Neuronal stem cell (in vitro differentiated cells): ENCODE results near the gene ALKBH5.
A peak's percentile ranks its signal among the peaks of the same experiment; 100 is the strongest.

Source experiments
- DNase-seq: peaks from one replicate; pipeline ENCODE4 v3.0.0-alpha.2; 2013; ENCODE audit warnings: low spot score
- H2AFZ ChIP-seq: one replicate; pipeline ENCODE4 v1.6.1; 2013; ENCODE audit warnings: mild to moderate bottlenecking, low read length, inconsistent platforms
- H2AK5ac ChIP-seq: 2 replicates; pipeline ENCODE4 v1.6.1; 2013; ENCODE audit warnings: low read depth, mild to moderate bottlenecking, inconsistent platforms, low read length, moderate library complexity, mixed read lengths
- H2BK120ac ChIP-seq: 2 replicates; pipeline ENCODE4 v1.6.1; 2013; ENCODE audit warnings: low read depth, mild to moderate bottlenecking, inconsistent platforms, low read length, moderate library complexity, mixed read lengths
- H2BK12ac ChIP-seq: one replicate; pipeline ENCODE4 v1.6.1; 2013; ENCODE audit warnings: low read length, inconsistent platforms
- H2BK15ac ChIP-seq: 2 replicates; pipeline ENCODE4 v1.6.1; 2013; ENCODE audit warnings: mild to moderate bottlenecking, low read length, inconsistent platforms, mixed read lengths
- H2BK5ac ChIP-seq: one replicate; pipeline ENCODE4 v1.6.1; 2013; ENCODE audit warnings: inconsistent platforms, mild to moderate bottlenecking, low read length, moderate library complexity
- H3K14ac ChIP-seq: one replicate; pipeline ENCODE4 v1.6.1; 2013; ENCODE audit warnings: low read length, inconsistent platforms
- H3K18ac ChIP-seq: 2 replicates; pipeline ENCODE4 v1.6.1; 2013; ENCODE audit warnings: low read length, inconsistent platforms
- H3K23ac ChIP-seq: 2 replicates; pipeline ENCODE4 v1.6.1; 2013; ENCODE audit warnings: low read depth, mild to moderate bottlenecking, mixed read lengths, low read length, inconsistent platforms; ENCODE audit not compliant: poor library complexity
- H3K27ac ChIP-seq: replicated peaks from 3 replicates; pipeline ENCODE4 v1.5.1; 2013; ENCODE audit warnings: low read length, inconsistent platforms
- H3K27me3 ChIP-seq, 3 experiments: 2 replicates each; pipeline ENCODE4 v1.6.1; 2013; ENCODE audit warnings: low read length in 3 of 3, mild to moderate bottlenecking in 2 of 3, inconsistent platforms in 1 of 3, low read depth in 1 of 3, mixed read lengths in 1 of 3, moderate library complexity in 1 of 3; ENCODE audit not compliant: control insufficient read depth in 3 of 3, insufficient read depth in 3 of 3
- H3K36me3 ChIP-seq, 2 donors: replicated peaks in 1 of 2; 2 replicates each; pipeline ENCODE4 v1.6.1; 2013; ENCODE audit warnings: low read length in 2 of 2; ENCODE audit not compliant: control insufficient read depth in 2 of 2, insufficient read depth in 2 of 2
- H3K4ac ChIP-seq: 2 replicates; pipeline ENCODE4 v1.6.1; 2013; ENCODE audit warnings: inconsistent platforms, mild to moderate bottlenecking, low read length, moderate library complexity
- H3K4me1 ChIP-seq, 2 donors: 1 replicate in 1 of 2; 2 replicates in 1 of 2; pipeline ENCODE4 v1.6.1; 2013; ENCODE audit warnings: low read length in 2 of 2, low read depth in 1 of 2; ENCODE audit not compliant: control insufficient read depth in 2 of 2, insufficient read depth in 1 of 2
- H3K4me2 ChIP-seq: one replicate; pipeline ENCODE4 v1.6.1; 2013; ENCODE audit warnings: mild to moderate bottlenecking, low read length, inconsistent platforms; ENCODE audit not compliant: insufficient read depth, poor library complexity, severe bottlenecking
- H3K4me3 ChIP-seq, 2 donors: 2 replicates each; pipeline ENCODE4 v1.5.1; 2013; ENCODE audit warnings: low read length in 2 of 2, mild to moderate bottlenecking in 2 of 2, inconsistent platforms in 1 of 2, moderate library complexity in 1 of 2
- H3K79me1 ChIP-seq: one replicate; pipeline ENCODE4 v1.6.1; 2013; ENCODE audit warnings: low read depth, mild to moderate bottlenecking, inconsistent platforms, low read length, moderate library complexity
- H3K9ac ChIP-seq: one replicate; pipeline ENCODE4 v1.6.1; 2013; ENCODE audit warnings: mild to moderate bottlenecking, low read depth, low read length, inconsistent platforms; ENCODE audit not compliant: poor library complexity
- H3K9me3 ChIP-seq, 2 donors: replicated peaks in 1 of 2; 2 replicates each; pipeline versions ENCODE3 to v1.6.1; 2013; ENCODE audit warnings: low read length in 2 of 2, mild to moderate bottlenecking in 2 of 2, inconsistent platforms in 1 of 2, low read depth in 1 of 2, mixed read lengths in 1 of 2, moderate library complexity in 1 of 2; ENCODE audit not compliant: control insufficient read depth in 2 of 2, insufficient read depth in 1 of 2
- H4K8ac ChIP-seq: one replicate; pipeline ENCODE4 v1.6.1; 2013; ENCODE audit warnings: low read depth, mild to moderate bottlenecking, inconsistent platforms, low read length, moderate library complexity
- H4K91ac ChIP-seq: one replicate; pipeline ENCODE4 v1.6.1; 2013; ENCODE audit warnings: low read length, low read depth, mild to moderate bottlenecking, inconsistent platforms; ENCODE audit not compliant: poor library complexity
- WGBS, 2 donors: extraction: QIAGEN DNeasy Blood & Tissue Kit; methylation state at CpG; one replicate each; pipeline ENCODE4 v1.1.7; 2013; ENCODE audit warnings: missing lambda C conversion rate in 2 of 2, mixed read lengths in 1 of 2; ENCODE audit not compliant: insufficient read length in 2 of 2, insufficient replicate concordance in 1 of 2; ENCODE audit errors: extremely low coverage in 2 of 2; 5-methylcytosine and 5-hydroxymethylcytosine counted together

ALKBH5 gene

GRCh38 chr17:18172531-18173278, 10.9 kb upstream of the ALKBH5 start:
- no peak for DNase-seq
- Histone ChIP-seq H2BK5ac (no peak overlapping the region), H3K4me2 (no peak overlapping the region), H3K4ac (no peak overlapping the region), H2BK120ac (no peak overlapping the region), H3K27ac (no peak overlapping the region), H3K23ac (peak overlapping the region; percentile 20), H3K9ac (no peak overlapping the region), H3K4me1 (peaks cover 8 to 12% of the 10 kb centered on the region in 2 donors), H3K18ac (no peak overlapping the region), H2AK5ac (no peak overlapping the region), H3K27me3 (peaks cover 0 to 30% (median 0%) of the 10 kb centered on the region in 3 experiments), H2AFZ (no peak overlapping the region), H3K79me1 (no peaks in the 10 kb centered on the region), H3K9me3 (no peaks in the 10 kb centered on the region), H2BK15ac (no peak overlapping the region), H4K91ac (no peak overlapping the region), H2BK12ac (no peak overlapping the region), H3K4me3 (no peak overlapping the region), H3K36me3 (peaks cover 0 to 1% of the 10 kb centered on the region in 2 donors), H4K8ac (no peak overlapping the region), H3K14ac (no peak overlapping the region)
- no CpG with 5 or more reads among the region's 3 CpGs for WGBS, 2 donors

DNA sequence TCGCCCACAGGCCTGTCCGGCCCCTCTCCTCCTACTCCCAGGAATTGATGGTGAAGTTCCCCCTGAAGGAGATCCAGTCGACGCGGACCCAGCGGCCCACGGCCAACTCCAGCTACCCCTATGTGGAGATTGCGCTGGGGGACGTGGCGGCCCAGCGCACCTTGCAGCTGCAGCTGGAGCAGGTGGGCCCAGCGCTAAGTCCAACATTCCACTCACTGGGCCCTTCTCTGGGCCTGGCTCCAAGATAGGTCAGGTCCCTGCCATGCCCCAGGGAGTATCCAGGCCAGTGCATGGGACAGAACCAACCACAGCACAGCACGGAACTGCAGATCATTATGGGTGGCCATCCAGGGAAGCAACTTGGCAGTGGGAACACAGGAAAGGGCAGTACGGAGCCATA, 9.9 kb upstream of the ALKBH5 start:
- H3K23ac ChIP-seq = no peak overlapping the region
- no peak overlapping the region for H3K4me3 ChIP-seq
- H3K4me1 ChIP-seq = peaks cover 13 to 15% of the 10 kb centered on the region in 2 donors
- no peak overlapping the region for H4K8ac ChIP-seq
- no peak overlapping the region for H2BK12ac ChIP-seq
- H3K4ac ChIP-seq = no peak overlapping the region
- no peaks in the 10 kb centered on the region for H3K9me3 ChIP-seq
- no peak overlapping the region for H2AFZ ChIP-seq
- no peak overlapping the region for H2BK5ac ChIP-seq
- no peak overlapping the region for H3K4me2 ChIP-seq
- DNase-seq = no peak
- no peaks in the 10 kb centered on the region for H3K79me1 ChIP-seq
- H3K27ac ChIP-seq = no peak overlapping the region
- peaks cover 0 to 1% of the 10 kb centered on the region in 2 donors for H3K36me3 ChIP-seq
- H3K9ac ChIP-seq = no peak overlapping the region
- H4K91ac ChIP-seq = no peak overlapping the region
- H3K27me3 ChIP-seq = peaks cover 0 to 30% (median 0%) of the 10 kb centered on the region in 3 experiments
- no peak overlapping the region for H3K14ac ChIP-seq
- no peak overlapping the region for H2BK120ac ChIP-seq
- H2BK15ac ChIP-seq = no peak overlapping the region
- no peak overlapping the region for H3K18ac ChIP-seq
- no CpG with 5 or more reads among the region's 14 CpGs for WGBS, 2 donors
- H2AK5ac ChIP-seq = no peak overlapping the region

- no peaks in the 10 kb centered on the region for H3K9me3 ChIP-seq
- H4K91ac ChIP-seq = no peak overlapping the region
- peaks cover 15 to 22% of the 10 kb centered on the region in 2 donors for H3K4me1 ChIP-seq
- H3K18ac ChIP-seq = no peak overlapping the region
- no peak overlapping the region for H2AK5ac ChIP-seq
- no peaks in the 10 kb centered on the region for H3K79me1 ChIP-seq
- peaks cover 0 to 1% of the 10 kb centered on the region in 2 donors for H3K36me3 ChIP-seq
- H2BK12ac ChIP-seq = no peak overlapping the region
- no peak overlapping the region for H3K4me3 ChIP-seq
- no peak overlapping the region for H3K23ac ChIP-seq
- no peak overlapping the region for H3K9ac ChIP-seq
- no peak overlapping the region for H2BK15ac ChIP-seq
- peaks cover 0 to 25% (median 0%) of the 10 kb centered on the region in 3 experiments for H3K27me3 ChIP-seq
- no peak overlapping the region for H2BK5ac ChIP-seq
- no peak overlapping the region for H3K14ac ChIP-seq
- H2BK120ac ChIP-seq = no peak overlapping the region
- H2AFZ ChIP-seq = no peak overlapping the region
- H3K4ac ChIP-seq = no peak overlapping the region
- H3K4me2 ChIP-seq = no peak overlapping the region
- no peak overlapping the region for H4K8ac ChIP-seq
- H3K27ac ChIP-seq = no peak overlapping the region
- DNase-seq = no peak
- whole genome bisulfite sequencing, 2 donors = no CpG with 5 or more reads among the region's 7 CpGs
These were observed 7.5 kb upstream of the ALKBH5 start for GRCh38 chr17:18176176-18176575.

- no peak for DNase-seq
- no peak overlapping the region for H3K9ac ChIP-seq
- H4K91ac ChIP-seq = no peak overlapping the region
- no peaks in the 10 kb centered on the region for H3K9me3 ChIP-seq
- no peak overlapping the region for H3K23ac ChIP-seq
- H2AFZ ChIP-seq = no peak overlapping the region
- no peak overlapping the region for H2BK5ac ChIP-seq
- H3K4me2 ChIP-seq = no peak overlapping the region
- H3K27me3 ChIP-seq = peaks cover 0 to 16% (median 0%) of the 10 kb centered on the region in 3 experiments
- H3K4me1 ChIP-seq = peaks cover 17 to 23% of the 10 kb centered on the region in 2 donors
- H2BK15ac ChIP-seq = no peak overlapping the region
- no peak overlapping the region for H3K4me3 ChIP-seq
- no peak overlapping the region for H2BK120ac ChIP-seq
- H4K8ac ChIP-seq = no peak overlapping the region
- H2AK5ac ChIP-seq = no peak overlapping the region
- no peaks in the 10 kb centered on the region for H3K79me1 ChIP-seq
- no peak overlapping the region for H3K14ac ChIP-seq
- no peak overlapping the region for H3K18ac ChIP-seq
- H3K4ac ChIP-seq = no peak overlapping the region
- H3K27ac ChIP-seq = no peak overlapping the region
- H2BK12ac ChIP-seq = no peak overlapping the region
- H3K36me3 ChIP-seq = peaks cover 0 to 1% of the 10 kb centered on the region in 2 donors
These were observed 6.5 kb upstream of the ALKBH5 start for GRCh38 chr17:18177133-18177532.
